Stimulated activated CD4-positive, alpha-beta T cell treated with anti-CD3 and anti-CD28 coated beads, Interleukin-1b, Interleukin-23, amount 100 ng/mL, for 1 hour (primary cell): ENCODE measurements around the gene PGAP2.
"Not testable (repeated sequence)": the region's sequence is repeated elsewhere in the genome, so short reads cannot be mapped to it uniquely, and the experiment has no call there.

Experiments
- DNase-seq, 2 donors: peaks; one replicate each; pipeline ENCODE4 v3.0.0-alpha.2; 2020; ENCODE audit warnings: low read depth in 2 of 2

PGAP2 gene

DNA sequence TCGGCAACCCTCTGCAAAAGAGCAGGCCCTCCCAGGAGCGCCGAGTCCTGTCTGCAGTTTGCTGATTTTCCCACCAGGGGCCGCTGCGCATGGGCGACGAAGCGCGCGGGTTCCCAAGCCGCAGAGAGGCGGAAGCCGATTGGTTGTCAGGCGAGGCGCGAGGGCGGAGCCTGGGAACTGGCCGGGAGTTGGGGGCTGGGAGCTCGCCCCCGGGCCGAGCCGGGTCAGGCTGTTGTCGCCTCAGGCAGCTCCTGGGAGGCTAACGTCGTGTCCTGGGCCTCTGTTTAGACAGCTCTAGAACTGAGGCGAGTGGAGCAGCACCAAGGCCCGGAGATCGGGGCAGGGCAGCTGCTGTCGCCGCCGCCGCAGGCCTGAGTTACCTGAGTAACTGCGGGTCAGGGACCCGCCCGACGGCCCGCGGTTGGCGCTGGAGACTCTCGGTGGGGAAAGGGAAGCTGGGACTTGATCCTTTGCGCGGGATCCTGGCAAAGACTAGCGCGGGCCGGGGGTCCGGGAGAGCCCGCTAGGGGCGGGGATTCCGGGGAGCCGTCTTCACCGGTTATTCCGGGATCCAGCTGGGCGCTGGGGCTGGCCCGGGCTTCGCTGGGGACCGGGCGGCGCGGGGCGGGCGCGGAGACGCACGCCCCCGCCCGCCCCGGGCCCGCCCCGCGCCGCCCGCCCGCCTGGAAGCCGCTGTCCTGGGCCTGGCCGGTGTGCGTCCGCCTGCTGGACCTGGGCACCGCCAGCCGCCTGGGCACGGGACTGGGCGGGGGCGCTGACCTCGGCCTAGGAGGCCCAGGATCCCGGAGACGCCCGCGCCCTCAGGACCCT lies 46.8 kb downstream of the PGAP2 start, which contains the start of gene STIM1:
STIM1 (plus strand) TSS at position 688 of the 831 bp plus-strand sequence. CDS start 607 bp downstream, outside the sequence.
- DNase-seq: peak; percentile 92 to 98

DNA sequence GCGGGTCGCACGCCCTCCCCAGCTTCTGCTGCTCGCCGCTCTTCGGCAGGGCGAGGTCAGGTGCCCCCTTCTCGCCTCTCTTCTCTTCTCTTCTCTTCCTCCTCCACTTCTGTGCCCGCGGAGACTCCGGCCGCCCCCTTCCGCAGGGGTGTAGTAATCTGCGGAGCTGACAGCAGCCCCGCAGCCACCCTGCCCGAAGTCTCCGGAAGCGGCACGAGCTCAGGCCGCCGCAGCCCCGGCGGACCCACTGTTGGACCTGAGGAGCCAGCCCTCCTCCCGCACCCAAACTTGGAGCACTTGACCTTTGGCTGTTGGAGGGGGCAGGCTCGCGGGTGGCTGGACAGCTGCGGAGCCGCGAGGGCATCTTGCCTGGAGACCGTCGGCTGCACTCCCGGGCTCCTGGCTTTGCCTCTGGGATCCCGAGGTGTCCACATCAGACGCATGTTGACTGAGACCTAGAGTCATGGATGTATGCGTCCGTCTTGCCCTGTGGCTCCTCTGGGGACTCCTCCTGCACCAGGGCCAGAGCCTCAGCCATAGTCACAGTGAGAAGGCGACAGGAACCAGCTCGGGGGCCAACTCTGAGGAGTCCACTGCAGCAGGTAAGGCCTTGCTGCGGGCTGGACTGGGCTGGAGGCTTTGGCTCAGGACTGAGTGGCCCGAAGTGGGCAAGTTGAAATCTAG lies 47.6 kb downstream of the PGAP2 start:
- DNase-seq: no peak

DNA sequence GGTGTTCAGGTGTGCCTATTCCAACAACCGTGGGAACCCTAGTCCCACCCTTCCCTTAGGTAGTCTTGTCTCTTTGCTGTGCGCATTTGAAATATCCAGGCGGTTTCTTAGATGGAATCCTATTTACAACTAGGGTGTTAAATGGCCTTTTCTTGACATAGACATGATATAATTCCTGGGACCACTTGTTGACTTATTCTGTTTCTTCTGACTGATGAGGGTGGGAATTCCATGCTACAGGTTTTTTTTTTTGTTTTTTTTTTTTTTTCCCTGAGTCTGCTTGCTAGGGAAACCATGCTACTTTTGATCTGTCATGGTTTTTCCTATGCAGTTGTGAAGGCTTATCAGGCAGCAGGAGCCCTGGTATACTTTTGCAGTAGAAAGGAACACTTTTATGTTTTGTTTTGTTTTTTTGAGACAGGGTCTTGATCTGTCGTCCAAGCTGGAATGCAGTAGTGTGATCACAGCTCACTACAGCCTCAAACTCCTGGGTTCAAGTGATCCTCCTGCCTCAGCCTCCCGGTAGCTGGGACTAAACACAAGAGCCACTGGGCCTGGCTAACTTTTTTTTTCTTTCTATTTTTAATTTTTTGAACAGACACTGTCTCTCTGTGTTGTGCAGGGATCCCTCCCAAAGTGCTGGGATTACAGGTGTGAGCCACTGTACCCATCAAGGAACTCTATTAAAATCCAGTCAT lies 48.6 kb downstream of the PGAP2 start:
- no peak for DNase-seq

DNA sequence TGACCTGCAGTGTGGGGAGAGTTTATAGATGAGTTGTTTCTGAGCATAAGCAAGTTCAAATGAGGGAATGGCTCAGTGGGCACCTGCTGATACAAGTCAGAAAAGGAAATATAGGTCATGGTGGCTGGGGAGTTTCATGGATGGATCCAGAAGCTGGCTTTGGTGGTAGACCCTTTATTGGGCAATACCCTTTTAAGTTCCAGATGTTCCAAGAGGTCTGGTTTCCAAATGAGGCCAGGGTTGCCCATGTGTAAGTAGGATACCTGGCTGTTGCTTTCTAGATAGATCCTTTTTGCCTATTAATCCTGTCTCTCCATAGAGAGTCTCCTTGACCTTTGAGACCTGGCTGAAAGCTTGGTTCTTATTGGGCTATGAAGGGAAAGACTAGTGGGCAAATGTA lies 49.3 kb downstream of the PGAP2 start:
- no peak for DNase-seq

GRCh38 chr11:3859373-3859881 lies 51.1 kb downstream of the PGAP2 start:
- no peak for DNase-seq

GRCh38 chr11:3860375-3860774 lies 52.0 kb downstream of the PGAP2 start:
- DNase-seq: no peak

- DNase-seq: not testable (repeated sequence)
Measured at GRCh38 chr11:3860898-3861393, 52.6 kb downstream of the PGAP2 start.

DNA sequence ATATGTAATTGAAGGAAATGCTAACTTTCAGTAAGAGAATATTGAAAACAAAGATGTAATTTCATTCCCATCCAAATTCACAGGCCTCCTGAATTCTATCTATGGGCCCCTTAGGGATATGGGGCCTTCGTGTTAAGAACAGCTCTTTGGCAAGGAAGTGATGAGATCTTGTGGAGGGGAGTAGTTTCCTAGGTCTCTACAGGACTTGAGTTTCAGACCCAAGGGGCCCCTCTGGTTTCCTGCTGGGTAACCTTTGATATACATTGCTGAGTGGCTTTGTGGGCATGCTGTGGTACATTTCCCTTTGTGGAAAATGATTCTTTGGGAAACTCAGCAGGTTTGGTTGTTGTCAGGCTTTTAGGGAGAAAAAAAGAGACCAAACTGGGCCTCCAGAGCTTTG lies 53.3 kb downstream of the PGAP2 start:
- no peak for DNase-seq

- no peak for DNase-seq
Measured at GRCh38 chr11:3865388-3866193, 57.2 kb downstream of the PGAP2 start.

DNA sequence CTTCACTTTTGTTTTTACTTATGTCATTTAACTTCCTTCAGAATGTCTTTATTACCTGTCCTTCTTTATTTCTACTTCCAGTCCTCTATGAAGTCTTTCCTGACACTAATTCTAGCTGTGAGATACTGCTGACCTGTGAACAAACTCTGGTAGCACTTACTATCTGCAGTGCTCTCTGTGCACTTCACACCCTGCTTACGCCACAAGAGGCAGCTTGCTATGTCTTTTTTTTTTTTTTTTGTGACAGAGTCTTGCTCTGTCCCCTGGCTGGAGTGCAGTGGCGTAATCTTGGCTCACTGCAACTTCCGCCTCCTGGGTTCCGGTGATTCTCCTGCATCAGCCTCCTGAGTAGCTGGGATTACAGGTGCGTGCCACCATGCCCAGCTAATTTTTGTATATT lies 57.8 kb downstream of the PGAP2 start:
- no peak for DNase-seq

DNA sequence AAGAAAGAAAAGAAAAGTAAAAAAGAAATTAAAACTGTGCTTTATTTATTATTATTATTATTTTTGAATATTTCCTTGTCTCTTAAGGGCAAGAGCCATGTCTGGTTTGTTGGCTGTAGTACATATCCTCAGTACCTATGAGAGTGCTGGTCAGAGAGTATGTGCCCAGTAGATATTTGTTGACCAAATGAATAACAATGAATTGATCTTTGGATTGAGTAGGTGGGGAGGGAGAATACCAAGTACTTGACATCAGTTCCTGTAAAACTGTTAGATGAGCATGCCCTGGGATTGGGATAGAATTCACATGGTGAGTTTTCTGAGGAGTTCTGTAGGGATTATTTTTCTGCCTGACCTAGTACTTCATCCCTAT lies 58.5 kb downstream of the PGAP2 start:
- DNase-seq: no peak

DNA sequence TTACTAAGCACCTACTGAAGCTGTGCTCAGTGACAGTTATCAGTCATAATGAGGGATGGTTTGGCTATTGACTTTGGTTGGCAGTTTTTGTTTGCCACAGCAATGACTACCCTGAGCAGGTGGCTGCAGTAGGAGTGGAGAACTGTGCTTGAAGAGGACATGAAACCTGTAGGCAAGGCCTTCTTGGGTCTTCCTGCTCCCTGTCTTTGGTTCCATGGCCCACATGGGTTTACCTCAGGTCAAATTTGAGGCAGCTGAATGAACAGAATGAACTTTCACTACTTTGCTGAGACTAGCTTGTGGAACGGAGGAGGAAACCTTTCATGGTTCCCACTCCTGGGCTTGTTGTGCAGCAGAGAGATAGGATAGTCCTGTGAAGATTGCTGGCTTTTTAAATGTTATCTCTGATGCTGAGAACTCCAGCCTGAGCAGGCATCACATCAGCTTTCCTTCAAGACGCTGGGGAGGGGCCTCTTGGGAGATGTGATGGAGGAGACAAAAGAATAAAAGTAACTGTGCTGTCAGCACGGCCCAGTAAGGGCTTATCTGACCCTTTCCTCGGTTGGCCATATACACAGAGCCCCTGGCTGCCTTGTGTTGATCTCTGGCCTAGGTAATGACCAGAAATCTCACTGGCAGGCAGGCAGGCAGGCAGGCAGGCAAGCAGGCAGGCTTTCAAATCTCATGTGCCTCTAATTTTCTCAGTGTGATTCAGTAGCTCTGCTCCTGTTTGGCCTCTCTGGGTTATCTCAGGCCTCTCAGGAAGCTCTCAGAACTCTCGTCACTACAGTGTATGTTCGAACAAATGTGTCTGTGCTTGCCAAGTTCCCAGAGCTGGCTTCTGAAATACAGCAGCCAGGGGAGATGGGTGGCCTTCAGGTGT lies 59.1 kb downstream of the PGAP2 start:
- DNase-seq: no peak

DNA sequence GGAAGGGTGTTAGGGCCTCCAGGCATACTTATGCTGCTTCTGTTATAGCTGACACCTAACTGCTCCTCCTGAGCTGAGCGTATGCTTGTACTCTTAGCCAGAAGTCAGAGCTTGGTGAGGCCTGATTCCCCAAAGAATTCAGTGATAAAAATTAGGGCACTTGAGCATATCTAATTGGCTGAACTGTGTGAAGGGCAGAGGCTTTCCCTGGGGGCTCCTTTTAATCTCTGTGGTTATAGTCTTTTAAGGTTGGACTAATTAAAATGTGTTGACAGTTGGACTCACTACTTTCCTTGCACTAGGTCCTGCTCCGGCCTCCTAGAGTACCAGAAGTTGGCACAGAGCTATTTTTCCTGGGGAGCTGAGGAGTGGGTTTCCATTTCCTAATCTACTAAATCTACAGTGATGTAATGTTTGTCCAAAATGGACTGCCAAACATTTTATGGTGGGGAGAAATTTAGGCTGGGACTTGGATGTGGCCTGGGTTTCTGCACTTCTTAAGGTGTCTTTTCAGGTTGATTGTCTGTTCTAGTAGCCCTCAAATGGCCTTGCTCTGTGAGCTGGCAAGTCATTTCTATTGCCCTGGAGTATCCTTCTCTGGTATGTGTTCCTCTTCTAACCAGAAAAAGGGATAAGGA lies 65.5 kb downstream of the PGAP2 start:
- no peak for DNase-seq
